HCEC 1CT (cell line): ENCODE measurements around the gene ANKRD13D.

Experiments used
- DNase-seq: peaks from one replicate; pipeline ENCODE4 v3.0.0-alpha.2; 2017

Gene ANKRD13D

GRCh38 chr11:67322049-67322448 is 32.9 kb downstream of the ANKRD13D start:
- no peak for DNase-seq

DNA sequence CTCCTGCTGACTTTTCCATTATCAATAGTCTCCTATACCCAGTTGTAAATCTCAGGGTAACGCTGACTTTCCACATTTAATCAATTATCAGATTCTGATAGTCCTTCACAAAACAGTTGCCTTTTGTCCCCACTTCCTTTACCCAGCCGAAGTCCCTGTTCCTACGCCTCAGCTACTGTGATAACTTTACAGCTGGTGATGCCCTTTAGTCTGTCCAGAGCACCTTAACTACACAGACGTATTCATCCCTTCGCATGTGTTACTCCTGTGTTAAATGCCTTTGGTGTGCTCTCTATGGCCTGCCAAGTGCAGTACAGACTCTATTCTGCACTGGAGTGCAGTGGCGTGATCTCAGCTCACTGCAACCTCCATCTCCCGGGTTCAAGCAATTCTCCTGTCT is 34.4 kb downstream of the ANKRD13D start:
- no peak for DNase-seq

DNA sequence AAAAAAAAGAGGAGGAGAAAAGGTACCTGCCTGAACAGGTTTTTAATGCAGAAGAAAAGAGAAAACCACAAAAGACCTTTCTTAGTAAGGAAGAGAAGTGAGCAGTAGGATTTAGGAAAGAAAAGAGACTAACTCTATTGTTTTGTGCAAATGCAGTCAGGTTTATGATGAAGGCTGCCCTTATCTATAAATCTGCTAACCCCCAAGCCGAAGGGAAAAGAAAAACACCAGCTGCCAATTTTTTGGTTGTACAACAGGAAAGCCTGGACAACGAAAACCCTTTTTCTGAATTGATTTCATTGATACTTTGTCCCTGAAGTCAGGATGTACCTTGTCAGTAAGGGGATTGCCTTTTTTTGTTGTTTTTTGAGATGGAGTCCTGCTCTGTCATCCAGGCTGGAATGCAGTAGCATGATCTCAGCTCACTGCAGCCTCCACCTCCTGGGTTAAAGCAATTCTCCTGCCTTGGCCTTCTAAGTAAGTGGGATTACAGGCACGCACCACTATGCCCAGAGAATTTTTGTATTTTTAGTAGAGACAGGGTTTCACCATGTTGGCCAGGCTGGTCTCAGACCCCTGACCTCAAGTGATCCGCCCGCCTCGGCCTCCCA is 43.1 kb downstream of the ANKRD13D start:
- no peak for DNase-seq

GRCh38 chr11:67337257-67337656 is 48.2 kb downstream of the ANKRD13D start:
- DNase-seq = no peak

- no peak for DNase-seq
Measured at GRCh38 chr11:67344264-67344663, 55.2 kb downstream of the ANKRD13D start.

- DNase-seq = no peak
Measured at GRCh38 chr11:67345247-67345919, 56.3 kb downstream of the ANKRD13D start.

GRCh38 chr11:67345920-67346819 is 57.1 kb downstream of the ANKRD13D start:
- peak; percentile 54 for DNase-seq

- DNase-seq = no peak
Measured at GRCh38 chr11:67347964-67348749, 59.1 kb downstream of the ANKRD13D start.

DNA sequence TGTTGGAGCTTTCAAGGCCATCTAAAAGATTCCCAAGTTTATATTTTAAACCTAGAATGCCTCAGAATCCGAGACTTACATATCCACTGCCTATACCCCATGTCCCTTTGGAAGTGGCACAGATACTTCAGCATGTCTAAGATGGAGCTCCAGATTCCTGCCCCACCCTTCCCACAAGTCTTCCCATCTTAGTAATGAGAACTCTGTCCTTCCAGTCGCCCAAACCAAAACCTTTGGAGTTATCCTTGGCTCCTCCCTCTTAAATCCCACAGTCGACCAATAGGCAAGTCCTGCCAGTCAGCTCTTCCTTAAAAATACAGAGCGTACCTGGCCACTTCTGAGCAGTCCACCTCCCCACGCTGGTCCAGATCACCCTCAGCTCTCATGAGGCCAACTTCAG is 59.9 kb downstream of the ANKRD13D start:
- no peak for DNase-seq

DNA sequence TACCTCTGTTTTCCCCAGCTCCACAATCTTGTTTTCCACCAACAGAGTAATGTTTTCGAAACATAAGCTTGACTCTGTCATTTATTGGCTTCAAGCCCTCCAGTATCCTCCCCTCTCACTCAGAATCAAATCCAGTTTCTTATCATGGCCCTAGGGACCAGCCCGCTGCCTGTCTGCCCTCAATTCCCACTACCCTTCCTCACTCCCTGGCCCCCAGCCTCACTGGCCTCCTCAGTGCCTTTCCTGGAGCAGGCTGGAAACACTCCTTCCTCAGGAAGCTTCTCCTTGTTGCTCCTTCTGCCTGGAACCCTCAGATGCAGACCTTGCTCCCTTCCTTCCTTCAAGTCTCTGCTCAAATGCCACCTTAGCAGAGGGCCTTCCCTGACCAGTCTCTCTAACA is 60.4 kb downstream of the ANKRD13D start:
- DNase-seq = no peak

DNA sequence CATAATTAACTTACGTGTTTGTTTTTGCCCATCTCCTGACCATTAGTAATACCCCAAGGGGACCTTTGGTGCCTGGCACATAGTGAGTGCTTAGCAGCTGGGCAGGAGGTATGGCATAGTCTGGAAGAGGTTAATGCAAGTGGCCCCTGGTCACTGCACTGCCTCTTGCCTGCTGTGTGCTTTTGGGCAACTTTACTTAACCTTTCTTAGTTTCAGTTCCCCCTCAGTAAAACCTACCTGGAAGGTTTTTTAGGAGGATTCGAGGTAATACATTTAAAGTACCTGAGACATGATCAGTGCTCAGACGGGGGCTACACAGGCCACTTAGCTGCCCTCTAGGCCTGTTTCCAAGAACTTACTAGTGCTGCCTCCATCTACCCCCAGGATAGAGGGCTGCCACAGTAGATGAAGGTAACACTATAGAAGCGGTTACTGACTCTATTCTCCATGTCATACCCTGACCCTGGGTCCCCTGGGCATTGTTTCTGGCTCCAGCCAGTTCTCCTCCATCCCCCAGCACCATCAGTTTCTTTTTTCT is 60.9 kb downstream of the ANKRD13D start:
- no peak for DNase-seq

DNA sequence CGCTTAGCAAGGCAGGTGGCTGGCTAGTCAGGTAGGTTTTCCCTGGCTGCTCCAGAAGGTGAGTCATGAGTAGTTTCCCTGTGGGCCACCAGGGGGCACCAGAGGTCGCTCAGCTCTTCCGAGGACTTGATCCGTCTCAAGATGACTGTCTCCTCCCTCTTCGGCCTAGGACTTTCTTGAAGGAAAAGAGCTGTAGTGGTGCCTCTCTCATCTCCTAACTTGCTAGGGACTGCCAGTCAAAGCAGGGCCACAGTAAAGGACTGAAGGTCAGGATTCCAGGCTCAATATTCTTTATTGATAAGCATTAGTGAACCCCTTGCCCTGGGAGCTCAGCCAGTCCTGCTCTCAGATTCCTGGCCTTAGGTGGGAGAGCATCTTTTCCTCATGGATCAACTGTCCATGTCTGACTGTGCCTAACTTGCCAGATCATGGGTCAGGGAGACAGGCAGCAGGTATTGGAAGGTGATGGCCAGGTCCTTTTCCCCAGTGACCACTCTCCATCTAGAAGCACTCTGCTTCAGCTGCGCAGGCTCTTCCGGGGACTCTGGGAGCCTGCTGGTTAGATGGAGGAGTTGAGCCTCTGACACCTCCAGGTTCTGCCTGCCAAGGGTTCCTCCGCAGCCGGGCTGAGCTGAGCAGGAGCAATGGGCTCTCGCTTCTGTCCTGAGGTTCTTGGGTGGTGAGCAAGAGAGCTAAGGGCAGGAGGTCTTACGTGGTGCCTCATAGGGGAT is 62.3 kb downstream of the ANKRD13D start:
- peak; percentile 71 for DNase-seq
